Endothelial cell (in vitro differentiated cells): ENCODE data around the gene ADH1B. TPM values are rescaled to one million over a fixed set of nuclear protein-coding genes. Genes with fewer than 3 reads are reported as not detected.
"Not testable (repeated sequence)": the region's sequence is repeated elsewhere in the genome, so short reads cannot be mapped to it uniquely, and the experiment has no call there.

Experiments used
- DNase-seq: peaks from one replicate; pipeline ENCODE4 v3.0.0; 2021; ENCODE audit warnings: low spot score
- H3K27ac Mint-ChIP-seq: one replicate; pipeline ENCODE4 v1.8.0; 2021; ENCODE audit warnings: mixed read lengths, inconsistent platforms; ENCODE audit not compliant: unreplicated experiment
- H3K27me3 Mint-ChIP-seq: one replicate; pipeline ENCODE4 v1.8.0; 2021; ENCODE audit warnings: mild to moderate bottlenecking, moderate library complexity, mixed read lengths, inconsistent platforms; ENCODE audit not compliant: unreplicated experiment
- H3K36me3 Mint-ChIP-seq: one replicate; pipeline ENCODE4 v1.8.0; 2021; ENCODE audit warnings: mild to moderate bottlenecking, low read depth, mixed read lengths, inconsistent platforms; ENCODE audit not compliant: unreplicated experiment
- H3K4me1 Mint-ChIP-seq: one replicate; pipeline ENCODE4 v1.8.0; 2021; ENCODE audit warnings: mild to moderate bottlenecking, mixed read lengths, inconsistent platforms; ENCODE audit not compliant: unreplicated experiment
- H3K4me3 Mint-ChIP-seq: one replicate; pipeline ENCODE4 v1.8.0; 2021; ENCODE audit warnings: mild to moderate bottlenecking, mixed read lengths, inconsistent platforms; ENCODE audit not compliant: unreplicated experiment
- H3K9me3 Mint-ChIP-seq: one replicate; pipeline ENCODE4 v1.8.0; 2021; ENCODE audit warnings: mixed read lengths, inconsistent platforms; ENCODE audit not compliant: unreplicated experiment
- CTCF ChIP-seq: fragments of 200-600 bp; sonication (generic); IDR thresholded peaks from one replicate; pipeline ENCODE4 v1.5.0; 2021; ENCODE audit warnings: antibody characterized with exemption; ENCODE audit not compliant: unreplicated experiment
- total RNA-seq: library from RNA; stranded (reverse); fragmentation: NEBNext Ultra II Directional; extraction: Animal tissue kit (Norgen Biotek cat#: 25700); gene quantifications from one replicate; pipeline ENCODE4 v1.2.1, GENCODE V29; 2021; ENCODE audit not compliant: unreplicated experiment

ADH1B gene
- total RNA-seq, 1 donor from 2014 or later: not detected

- DNase-seq: no peak
- Mint-ChIP-seq H3K36me3 (no peaks in the 10 kb centered on the region), H3K9me3 (no peaks in the 10 kb centered on the region), H3K27ac (no peak overlapping the region), H3K4me3 (no peak overlapping the region), H3K4me1 (peaks cover 9% of the 10 kb centered on the region), H3K27me3 (no peaks in the 10 kb centered on the region)
- no peak for TF ChIP-seq CTCF
These were observed 40.2 kb upstream of the ADH1B start for GRCh38 chr4:99361268-99361898.

- Mint-ChIP-seq H3K27ac (no peak overlapping the region), H3K9me3 (no peaks in the 10 kb centered on the region), H3K4me1 (peaks cover 9% of the 10 kb centered on the region), H3K4me3 (no peak overlapping the region), H3K27me3 (peaks cover 3% of the 10 kb centered on the region), H3K36me3 (no peaks in the 10 kb centered on the region)
- no peak for TF ChIP-seq CTCF
- DNase-seq: no peak
These were observed 38.4 kb upstream of the ADH1B start for GRCh38 chr4:99359480-99360204.

- peaks cover 4% of the 10 kb centered on the region for H3K9me3 Mint-ChIP-seq
- peaks cover 4% of the 10 kb centered on the region for H3K36me3 Mint-ChIP-seq
- no peak for DNase-seq
- H3K4me1 Mint-ChIP-seq: peaks cover 9% of the 10 kb centered on the region
- TF ChIP-seq CTCF: no peak
- H3K27me3 Mint-ChIP-seq: peaks cover 3% of the 10 kb centered on the region
- H3K27ac Mint-ChIP-seq: no peak overlapping the region
- no peak overlapping the region for H3K4me3 Mint-ChIP-seq
These were observed 36.7 kb upstream of the ADH1B start for GRCh38 chr4:99357948-99358347.

- H3K27me3 Mint-ChIP-seq: peaks cover 3% of the 10 kb centered on the region
- H3K9me3 Mint-ChIP-seq: peaks cover 4% of the 10 kb centered on the region
- no peak for DNase-seq
- H3K36me3 Mint-ChIP-seq: peaks cover 4% of the 10 kb centered on the region
- H3K4me3 Mint-ChIP-seq: no peak overlapping the region
- no peak for TF ChIP-seq CTCF
- no peak overlapping the region for H3K27ac Mint-ChIP-seq
- peaks cover 5% of the 10 kb centered on the region for H3K4me1 Mint-ChIP-seq
These were observed 35.8 kb upstream of the ADH1B start for GRCh38 chr4:99356992-99357391.

GRCh38 chr4:99356149-99356548 lies 34.9 kb upstream of the ADH1B start:
- DNase-seq, H3K36me3 Mint-ChIP-seq, H3K9me3 Mint-ChIP-seq, H3K4me3 Mint-ChIP-seq, H3K27ac Mint-ChIP-seq, H3K4me1 Mint-ChIP-seq, H3K27me3 Mint-ChIP-seq: not testable (repeated sequence)
